Uterine smooth muscle cell (primary cell): Measurements from ENCODE around the gene SKA2. TPM values are rescaled to one million over a fixed set of nuclear protein-coding genes. Genes with fewer than 3 reads are reported as not detected.

Experiments
- total RNA-seq: library from RNA; depleted of rRNA; stranded (reverse); fragments of >200 nt; gene quantifications from 2 replicates; pipeline ENCODE4 v1.2.3, GENCODE V29; 2014

The SKA2 gene, protein sequence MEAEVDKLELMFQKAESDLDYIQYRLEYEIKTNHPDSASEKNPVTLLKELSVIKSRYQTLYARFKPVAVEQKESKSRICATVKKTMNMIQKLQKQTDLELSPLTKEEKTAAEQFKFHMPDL
- 56.6 and 109 TPM in 2 replicates for total RNA-seq

DNA sequence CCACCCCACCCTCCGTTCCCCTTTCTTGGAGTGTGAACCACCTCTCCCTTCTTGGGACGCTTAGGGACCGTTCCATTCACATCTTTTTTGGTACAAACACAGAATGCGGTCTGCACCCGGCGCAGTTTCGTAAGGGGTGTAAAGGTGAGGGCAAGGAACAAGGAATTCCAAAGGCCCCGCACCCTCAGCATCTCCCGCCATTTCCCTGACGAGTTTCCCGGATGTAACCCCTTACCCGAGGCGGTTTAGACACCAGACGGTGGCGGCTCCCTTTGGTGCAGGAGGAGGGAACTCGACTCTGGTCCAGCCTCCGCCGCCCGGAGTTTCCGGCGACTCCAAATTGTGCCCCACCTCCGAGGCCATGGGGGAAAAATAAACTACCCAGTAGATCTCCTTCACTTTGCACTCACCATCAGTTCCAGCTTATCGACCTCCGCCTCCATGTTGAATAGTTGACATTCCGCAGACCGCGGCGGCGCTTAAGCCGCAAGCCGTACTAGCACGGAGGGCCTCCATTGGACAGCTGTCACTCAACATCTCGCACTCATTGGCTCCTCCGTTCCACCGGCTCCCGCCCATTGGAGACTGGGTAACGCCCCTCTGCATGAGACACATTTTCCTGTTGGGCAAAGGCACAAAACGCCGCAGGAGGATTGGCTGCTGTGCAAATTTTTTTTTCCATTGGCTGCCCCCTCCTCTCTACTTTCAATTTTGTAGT, at the start of gene SKA2:
TSS of gene SKA2 (minus strand) at position 466 of the 718 bp plus-strand sequence. CDS start at position 443, 23 bp downstream.

DNA sequence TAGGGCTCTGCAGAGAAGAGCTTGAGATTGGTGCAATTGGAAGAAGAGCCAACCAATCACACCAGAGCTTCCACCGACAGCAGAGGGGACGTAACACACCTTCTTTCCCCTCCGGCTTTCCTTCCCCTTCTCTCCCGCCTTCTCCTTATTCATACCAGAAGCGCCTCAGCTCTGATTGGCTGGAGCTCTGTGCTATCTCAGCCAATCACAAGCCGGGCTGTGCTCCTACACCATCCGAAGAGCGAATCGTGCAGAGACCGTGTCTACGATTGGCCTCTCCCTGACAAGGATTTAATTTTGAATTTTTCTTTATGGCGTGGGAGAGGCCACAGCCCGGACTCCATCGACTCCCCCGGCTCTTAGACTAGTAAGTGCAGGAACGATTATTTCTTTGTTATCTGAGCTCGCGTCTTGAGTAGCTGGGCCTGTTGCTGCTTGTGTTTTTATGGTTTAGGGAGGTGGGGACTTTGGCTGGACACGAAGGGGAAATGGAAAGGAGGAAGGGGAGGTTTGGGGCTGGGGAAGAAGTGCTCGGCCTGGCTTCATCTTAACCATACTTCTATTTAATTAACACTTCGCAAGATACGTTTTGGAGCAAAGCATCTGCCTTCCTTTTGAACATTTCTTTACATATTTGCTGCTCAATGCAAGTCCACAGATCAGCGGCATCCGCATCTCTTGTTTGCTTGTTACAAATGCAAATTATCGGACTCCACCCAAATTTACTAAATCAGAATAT, 622 bp upstream of the SKA2 start, which contains the start of gene PRR11:
TSS of gene PRR11 (plus strand) at position 308 of the 739 bp plus-strand sequence. CDS start 14,007 bp downstream, outside the sequence.

GRCh38 chr17:59106463-59107305, 48.3 kb downstream of the SKA2 start, which contains the start of gene TRIM37:
Gene TRIM37 (minus strand): TSS chr17:59106880. CDS start chr17:59106461, 419 bp downstream.

Other genes starting within 250 kb of the SKA2 start
- 33.9 and 41.5 TPM in 2 replicates for gene TRIM37, start 48.3 kb downstream of the SKA2 start, total RNA-seq
- gene PRR11, start 560 bp upstream of the SKA2 start, total RNA-seq: 9.2 and 21.9 TPM in 2 replicates
- gene SMG8, start 54.8 kb upstream of the SKA2 start, total RNA-seq: 20.3 and 20.6 TPM in 2 replicates
- 1.7 and 2.2 TPM in 2 replicates for gene GDPD1, start 65.3 kb upstream of the SKA2 start, total RNA-seq
- 4.1 and 8.6 TPM in 2 replicates for gene YPEL2, start 176.5 kb upstream of the SKA2 start, total RNA-seq